HepG2 (cell line): Measurements from ENCODE around the gene DOC2A. TPM values are rescaled to one million over a fixed set of nuclear protein-coding genes. Genes with fewer than 3 reads are reported as not detected.

Source experiments
- ATAC-seq: fragments of 200-7000 bp; cut with Tn5 transposase; 3 replicates; pipeline ENCODE4 v1.9.1; 2020; ENCODE audit warnings: mild to moderate bottlenecking, moderate library complexity
- BruUV-seq: library from RNA; stranded (reverse); fragments of 400-500 nt; replicated peaks from 2 replicates; lab custom pipeline; 2021; lab: Mats Ljungman, UMichigan
- CTCF ChIA-PET: fragments of 300-600 bp; formaldehyde crosslinking; extraction: SDS; loops from one replicate; lab custom pipeline; 2021; ENCODE audit warnings: low total read pairs, inconsistent platforms, low intra/inter-chr PET ratio; lab: Yijun Ruan, JAX
- POLR2A ChIA-PET: fragments of 350-600 bp; sonication (Branson Sonifier 250); formaldehyde crosslinking; loops from one replicate; lab custom pipeline; 2020; ENCODE audit warnings: antibody characterized with exemption, inconsistent platforms; lab: Yijun Ruan, JAX
- DNase-seq: peaks from one replicate; pipeline ENCODE4 v3.0.0-alpha.2; 2015; ENCODE audit warnings: low spot score
- FAIRE-seq: peaks from 3 replicates; lab custom pipeline; 2011; peaks lifted over from hg19 to GRCh38; lab: Jason Lieb, UNC
- H2AFZ ChIP-seq: one replicate; pipeline ENCODE4 v1.6.1; 2011; ENCODE audit warnings: low read length, inconsistent platforms
- H3K27ac ChIP-seq: fragments of 300-600 bp; 3 replicates; pipeline ENCODE4 v1.8.0; 2011; ENCODE audit warnings: mixed run types, mild to moderate bottlenecking, mixed read lengths, low read length, inconsistent platforms; ENCODE audit not compliant: insufficient read depth; ENCODE audit errors: extremely low read length
- H3K27me3 ChIP-seq, 2 experiments: fragments of 200-600 bp in 1 of 2; 2 replicates in 1 of 2; 3 replicates in 1 of 2; pipeline versions ENCODE4 v1.6.0 to v1.8.0; 2011; ENCODE audit warnings: low read length in 2 of 2, mild to moderate bottlenecking in 2 of 2, moderate library complexity in 2 of 2, inconsistent platforms in 1 of 2; ENCODE audit not compliant: insufficient read depth in 2 of 2, control insufficient read depth in 1 of 2
- H3K36me3 ChIP-seq, 2 experiments: fragments of 200-600 bp in 1 of 2; replicated peaks in 1 of 2; 2 replicates in 1 of 2; 3 replicates in 1 of 2; pipeline versions ENCODE4 v1.5.1 to v1.8.0; 2011; ENCODE audit warnings: low read length in 2 of 2, inconsistent platforms in 1 of 2; ENCODE audit not compliant: insufficient read depth in 2 of 2, control insufficient read depth in 1 of 2
- H3K4me1 ChIP-seq: 2 replicates; pipeline ENCODE4 v1.5.1; 2012; ENCODE audit warnings: low read length, inconsistent platforms; ENCODE audit not compliant: insufficient read depth
- H3K4me2 ChIP-seq: 2 replicates; pipeline ENCODE4 v1.6.0; 2011; ENCODE audit warnings: low read depth, low read length, inconsistent platforms
- H3K4me3 ChIP-seq, 3 experiments: fragments of 200-600 bp in 1 of 3; sonication (generic), shearing (Covaris generic) in 1 of 3; replicated peaks in 1 of 3; 2 replicates each; pipeline ENCODE4 v1.5.1; 2011 to 2016; ENCODE audit warnings: low read length in 3 of 3, inconsistent platforms in 2 of 3, low read depth in 2 of 3, mild to moderate bottlenecking in 2 of 3, control low read depth in 1 of 3, mixed read lengths in 1 of 3; ENCODE audit not compliant: insufficient read depth in 1 of 3
- H3K79me2 ChIP-seq: one replicate; pipeline ENCODE4 v1.6.1; 2011; ENCODE audit warnings: low read length, inconsistent platforms; ENCODE audit not compliant: insufficient read depth
- H3K9ac ChIP-seq: 2 replicates; pipeline ENCODE4 v1.6.0; 2011; ENCODE audit warnings: mild to moderate bottlenecking, low read depth, low read length, inconsistent platforms; ENCODE audit not compliant: insufficient read depth
- H3K9me3 ChIP-seq: 2 replicates; pipeline ENCODE4 v1.5.1; 2012; ENCODE audit warnings: mild to moderate bottlenecking, low read length
- H4K20me1 ChIP-seq: 2 replicates; pipeline ENCODE4 v1.6.0; 2011; ENCODE audit warnings: inconsistent platforms, mild to moderate bottlenecking, low read length, moderate library complexity; ENCODE audit not compliant: insufficient read depth
- KDM6A ChIP-seq: IDR thresholded peaks from 2 replicates; pipeline ENCODE4 v1.6.1; 2016; ENCODE audit warnings: low read depth
- NONO ChIP-seq, 2 experiments: fragments of 450-650 bp in 1 of 2; sonication (generic) in 1 of 2; formaldehyde crosslinking in 1 of 2; IDR thresholded peaks in 1 of 2; conservative IDR thresholded peaks in 1 of 2; 2 replicates each; pipeline versions ENCODE4 v1.6.1 to v1.8.0; 2017 to 2022; ENCODE audit warnings: mild to moderate bottlenecking in 1 of 2, missing genetic modification reagents in 1 of 2, moderate library complexity in 1 of 2
- ONECUT2 ChIP-seq: sonication (generic); formaldehyde crosslinking; IDR thresholded peaks from 2 replicates; pipeline ENCODE4 v1.4.0; 2020; ENCODE audit warnings: missing genetic modification reagents
- SMAD1 ChIP-seq: sonication (generic); formaldehyde crosslinking; IDR thresholded peaks from 2 replicates; pipeline ENCODE4 v1.4.0; 2020; ENCODE audit warnings: missing genetic modification reagents, low read depth, mild to moderate bottlenecking, borderline replicate concordance
- SOX13 ChIP-seq, 3 experiments: fragments of 450-650 bp in 1 of 3; sonication (generic) in 1 of 3; formaldehyde crosslinking in 1 of 3; IDR thresholded peaks in 2 of 3; conservative IDR thresholded peaks in 1 of 3; 2 replicates each; pipeline versions ENCODE4 v1.5.0 to v1.6.1; 2016 to 2020; ENCODE audit warnings: antibody characterized with exemption in 1 of 3, mild to moderate bottlenecking in 1 of 3, missing compliant biosample characterization in 1 of 3, missing genetic modification reagents in 1 of 3, moderate library complexity in 1 of 3
- SP4 ChIP-seq: sonication (generic); formaldehyde crosslinking; IDR thresholded peaks from 2 replicates; pipeline ENCODE4 v1.8.1; 2023; ENCODE audit warnings: mild to moderate bottlenecking, missing genetic modification reagents
- TARDBP ChIP-seq: sonication (generic); formaldehyde crosslinking; IDR thresholded peaks from 2 replicates; pipeline ENCODE4 v1.8.0; 2022; ENCODE audit warnings: mild to moderate bottlenecking, missing genetic modification reagents
- TEAD3 ChIP-seq: optimal IDR thresholded peaks from 2 replicates; pipeline ENCODE3; 2016; ENCODE audit warnings: borderline replicate concordance
- ZMYM2 ChIP-seq: sonication (generic); formaldehyde crosslinking; IDR thresholded peaks from 2 replicates; pipeline ENCODE4 v1.8.0; 2022; ENCODE audit warnings: mild to moderate bottlenecking, missing genetic modification reagents
- ZNF12 ChIP-seq: sonication (generic); formaldehyde crosslinking; IDR thresholded peaks from 2 replicates; pipeline ENCODE4 v1.5.0; 2020; ENCODE audit warnings: missing genetic modification reagents
- ZNF773 ChIP-seq: sonication (generic); formaldehyde crosslinking; IDR thresholded peaks from 2 replicates; pipeline ENCODE4 v1.4.0; 2020; ENCODE audit warnings: missing genetic modification reagents, borderline replicate concordance
- ZSCAN20 ChIP-seq: sonication (generic); formaldehyde crosslinking; IDR thresholded peaks from 2 replicates; pipeline ENCODE4 v1.4.0; 2020; ENCODE audit warnings: missing genetic modification reagents, mild to moderate bottlenecking, borderline replicate concordance
- WGBS: methylation state at CpG from one replicate; pipeline ENCODE4 v1.1.6; 2017; ENCODE audit warnings: low lambda C conversion rate; 5-methylcytosine and 5-hydroxymethylcytosine counted together
- in situ Hi-C: cut with HindIII; loops from 2 replicates; pipeline ENCODE4 v1.10.0; 2017; ENCODE audit warnings: low pct_unique_long_range_greater_than_20kb; ENCODE audit not compliant: extremely low pct_ligation_motif_present
- intact Hi-C: fragments of 100-400 bp; cut with micrococcal nuclease; formaldehyde crosslinking; loops from one replicate; pipeline ENCODE4 v1.10.0; 2022; ENCODE audit not compliant: unreplicated experiment
- polyA plus RNA-seq, 8 experiments: library from polyadenylated mRNA; depleted of rRNA in 3 of 8; stranded (reverse) in 7 of 8; unstranded in 1 of 8; fragments of >200 nt; fragmentation: Illumina TruSeq in 4 of 8; extraction: Trizol in 4 of 8; gene quantifications; 2 replicates each; pipeline versions ENCODE4 v1.2.1 to v1.2.3, GENCODE V29; 2011 to 2016; ENCODE audit warnings: low read depth in 4 of 8, missing spikeins in 1 of 8, mixed read lengths in 1 of 8; ENCODE audit not compliant: insufficient read depth in 1 of 8
- total RNA-seq, 5 experiments: library from RNA; depleted of rRNA; stranded (reverse); fragments of >200 nt; fragmentation: Illumina TruSeq; extraction: Trizol; gene quantifications; 2 replicates each; pipeline ENCODE4 v1.2.3, GENCODE V29; 2016; ENCODE audit warnings: low read depth in 1 of 5
- TF ChIP-seq, protein P1 (sequence below): sonication (generic); formaldehyde crosslinking; IDR thresholded peaks from 2 replicates; pipeline ENCODE4 v1.9.0; 2022; ENCODE audit warnings: missing genetic modification reagents, mild to moderate bottlenecking, borderline replicate concordance
- TF ChIP-seq, protein P2 (sequence below): sonication (generic); formaldehyde crosslinking; IDR thresholded peaks from 2 replicates; pipeline ENCODE4 v1.8.1; 2023; ENCODE audit warnings: mild to moderate bottlenecking, missing genetic modification reagents

Gene DOC2A
- total and polyA plus RNA-seq, 2 of the 13 experiments (the other 11 are each of a cell fraction or from before 2014, with no cell fraction given) = 0.15 to 0.55 TPM

DNA sequence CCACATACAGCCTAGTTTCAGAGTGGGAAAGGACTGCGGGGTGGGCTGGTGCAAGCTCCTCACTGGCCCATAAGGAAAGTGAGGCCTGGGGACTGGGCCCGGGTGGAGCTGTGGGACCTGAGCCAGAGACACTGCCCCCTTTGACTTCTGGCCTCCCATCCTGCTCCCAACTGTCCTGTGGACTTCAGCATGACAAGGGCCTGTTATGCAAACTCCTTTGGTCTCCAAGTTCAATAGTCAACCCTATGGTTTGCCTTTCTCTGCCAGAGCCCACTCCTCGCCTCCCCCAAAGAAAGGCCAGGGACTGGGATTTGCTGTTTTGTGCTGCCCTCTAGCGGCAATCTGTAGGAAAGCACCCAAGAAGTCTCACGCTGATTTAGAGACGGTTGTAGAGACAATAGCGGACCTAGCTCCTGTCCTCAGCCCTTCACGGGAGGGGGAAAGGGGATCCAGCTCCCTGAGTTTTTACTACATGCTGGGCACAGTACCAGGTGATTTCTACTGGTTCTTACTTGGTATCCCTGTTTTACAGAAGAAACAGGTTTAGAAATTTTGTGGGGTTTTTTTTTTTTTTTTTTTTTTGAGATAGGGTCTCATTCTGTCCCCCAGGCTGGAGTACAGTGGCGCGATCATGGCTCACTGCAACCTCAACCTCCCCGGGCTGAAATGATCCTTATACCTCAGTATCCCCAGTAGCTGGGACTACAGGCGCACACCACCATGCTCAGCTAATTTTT is 21.4 kb upstream of the DOC2A start (continued):
- no peak for TF ChIP-seq ZSCAN20 (CRISPR knock-in tag)
- no peak for TF ChIP-seq NONO (IDR thresholded peaks at IDR 0.05)
- 0 out of 2 replicates have a peak, but pooled peaks have one; percentile 25 for TF ChIP-seq NONO (CRISPR knock-in tag; conservative IDR thresholded peaks at IDR 0.05)
- TF ChIP-seq ZNF12 (CRISPR knock-in tag) = peak; percentile 44; the same call in 1 of the 2 replicates
- TF ChIP-seq TARDBP (CRISPR knock-in tag) = 0 out of 2 replicates have a peak, but pooled peaks have one; percentile 26
- TF ChIP-seq SOX13 (IDR thresholded peaks at IDR 0.05) = no peak
- TF ChIP-seq SOX13 (CRISPR knock-in tag; conservative IDR thresholded peaks at IDR 0.05 in 1 of 2, IDR thresholded peaks at IDR 0.05 in 1 of 2) = 0 out of 4 replicates have a peak, but pooled peaks of 1 of the 2 experiments have one; percentile 10
- TF ChIP-seq SMAD1 (CRISPR knock-in tag) = no peak
- TF ChIP-seq ZNF773 (CRISPR knock-in tag) = no peak
- TF ChIP-seq ONECUT2 = no peak
- TF ChIP-seq ZMYM2 (CRISPR knock-in tag) = no peak
- no peak for TF ChIP-seq KDM6A (CRISPR knock-in tag)
- peak; percentile 22 for TF ChIP-seq TEAD3 (CRISPR knock-in tag)

DNA sequence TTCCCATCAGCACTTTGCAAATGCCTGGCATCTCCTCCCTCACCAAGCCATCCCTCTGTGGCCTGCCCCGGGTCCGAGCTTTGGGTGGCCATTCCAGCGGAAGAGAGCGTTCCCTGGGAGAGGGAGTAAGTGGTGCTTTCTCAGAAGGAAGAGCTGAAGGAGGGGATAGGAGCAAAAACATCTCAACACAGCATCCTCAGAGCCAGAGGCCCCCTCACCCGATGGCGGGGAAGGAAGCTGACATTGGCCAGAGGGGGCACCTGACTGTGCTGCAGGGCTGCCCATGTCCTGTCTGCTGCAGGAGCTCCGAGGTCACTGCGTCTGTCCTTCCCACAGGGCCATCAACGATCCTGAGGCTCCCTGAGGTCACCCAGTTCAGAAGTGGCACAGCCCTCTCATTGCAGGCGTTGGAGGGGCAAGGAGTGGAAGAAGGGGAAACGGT is 20.7 kb upstream of the DOC2A start:
- peak overlapping the region; percentile 33; the same call in 1 of the 2 replicates for H3K4me2 ChIP-seq
- no peaks in the 10 kb centered on the region; the same call in 1 of the 2 replicates for H4K20me1 ChIP-seq
- no peak for TF ChIP-seq SP4 (CRISPR knock-in tag)
- TF ChIP-seq, protein P1, sequence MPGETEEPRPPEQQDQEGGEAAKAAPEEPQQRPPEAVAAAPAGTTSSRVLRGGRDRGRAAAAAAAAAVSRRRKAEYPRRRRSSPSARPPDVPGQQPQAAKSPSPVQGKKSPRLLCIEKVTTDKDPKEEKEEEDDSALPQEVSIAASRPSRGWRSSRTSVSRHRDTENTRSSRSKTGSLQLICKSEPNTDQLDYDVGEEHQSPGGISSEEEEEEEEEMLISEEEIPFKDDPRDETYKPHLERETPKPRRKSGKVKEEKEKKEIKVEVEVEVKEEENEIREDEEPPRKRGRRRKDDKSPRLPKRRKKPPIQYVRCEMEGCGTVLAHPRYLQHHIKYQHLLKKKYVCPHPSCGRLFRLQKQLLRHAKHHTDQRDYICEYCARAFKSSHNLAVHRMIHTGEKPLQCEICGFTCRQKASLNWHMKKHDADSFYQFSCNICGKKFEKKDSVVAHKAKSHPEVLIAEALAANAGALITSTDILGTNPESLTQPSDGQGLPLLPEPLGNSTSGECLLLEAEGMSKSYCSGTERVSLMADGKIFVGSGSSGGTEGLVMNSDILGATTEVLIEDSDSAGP (CRISPR knock-in tag) = peak; percentile 36; the same call in 1 of the 2 replicates
- TF ChIP-seq, protein P2, sequence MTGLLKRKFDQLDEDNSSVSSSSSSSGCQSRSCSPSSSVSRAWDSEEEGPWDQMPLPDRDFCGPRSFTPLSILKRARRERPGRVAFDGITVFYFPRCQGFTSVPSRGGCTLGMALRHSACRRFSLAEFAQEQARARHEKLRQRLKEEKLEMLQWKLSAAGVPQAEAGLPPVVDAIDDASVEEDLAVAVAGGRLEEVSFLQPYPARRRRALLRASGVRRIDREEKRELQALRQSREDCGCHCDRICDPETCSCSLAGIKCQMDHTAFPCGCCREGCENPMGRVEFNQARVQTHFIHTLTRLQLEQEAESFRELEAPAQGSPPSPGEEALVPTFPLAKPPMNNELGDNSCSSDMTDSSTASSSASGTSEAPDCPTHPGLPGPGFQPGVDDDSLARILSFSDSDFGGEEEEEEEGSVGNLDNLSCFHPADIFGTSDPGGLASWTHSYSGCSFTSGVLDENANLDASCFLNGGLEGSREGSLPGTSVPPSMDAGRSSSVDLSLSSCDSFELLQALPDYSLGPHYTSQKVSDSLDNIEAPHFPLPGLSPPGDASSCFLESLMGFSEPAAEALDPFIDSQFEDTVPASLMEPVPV = 0 out of 2 replicates have a peak, but pooled peaks have one; percentile 16
- TF ChIP-seq, all 625 proteins: peak for 2
- DNase-seq (no peak), FAIRE-seq (no peak), ATAC-seq (peak; percentile 6; the same call in 2 of the 3 replicates)
- H3K27ac ChIP-seq = no peak overlapping the region
- H3K9me3 ChIP-seq = no peaks in the 10 kb centered on the region
- no peak overlapping the region for H3K9ac ChIP-seq
- no peaks in the 10 kb centered on the region for H3K79me2 ChIP-seq
- peaks cover 16 to 59% of the 10 kb centered on the region in 2 experiments for H3K27me3 ChIP-seq
- no peak overlapping the region for H2AFZ ChIP-seq
- ChIA-PET CTCF (interaction anchor here (1.1 to 2.7 kb wide), 3 partner anchors 21 to 331 kb away, joined by 4 to 11 read pairs (median 5); a partner anchor contains a TSS), POLR2A (interaction anchor here (1.0 to 1.7 kb wide), 7 partner anchors 21 to 386 kb away, joined by 3 to 6 read pairs (median 3); partner anchors contain the start of genes ALDOA, DOC2A, INO80E and KCTD13)
- no TSS peak for BruUV-seq
- peaks cover 23% of the 10 kb centered on the region for H3K4me1 ChIP-seq
- peak overlapping the region in 1 of 3 experiments; percentile 18; a peak in 1 of 6 replicates for H3K4me3 ChIP-seq
- H3K36me3 ChIP-seq = no peaks in the 10 kb centered on the region
- in situ Hi-C loops (loop anchor here (10.0 kb wide), 1 partner anchor 337 kb away; no protein-coding TSS in a partner anchor), intact Hi-C loops (loop anchor here (5.0 kb wide), 1 partner anchor 329 kb away; no protein-coding TSS in a partner anchor)
- WGBS = 33% methylated on average over 11 of the region's 11 CpGs
